Neural cell (in vitro differentiated cells): Measurements from ENCODE around the gene KLHL30. TPM values are rescaled to one million over a fixed set of nuclear protein-coding genes. Genes with fewer than 3 reads are reported as not detected.

Experiments
- H2AFZ ChIP-seq: fragments of 200-600, 300-800 bp; sonication (generic), shearing (Covaris generic); 2 replicates; pipeline ENCODE4 v1.6.0; 2014; ENCODE audit warnings: low read depth, mild to moderate bottlenecking, antibody characterized with exemption, low read length, moderate library complexity
- H3F3A ChIP-seq: fragments of 200-600 bp; shearing (Covaris generic); 2 replicates; pipeline ENCODE4 v1.6.1; 2016; ENCODE audit warnings: mild to moderate bottlenecking, moderate library complexity, mixed read lengths, antibody characterized with exemption, low read length; ENCODE audit not compliant: insufficient read depth, poor library complexity, severe bottlenecking
- H3K27ac ChIP-seq: fragments of 200-600, 300-800 bp; sonication (generic), shearing (Covaris generic); 2 replicates; pipeline ENCODE4 v1.5.1; 2014; ENCODE audit warnings: mild to moderate bottlenecking, low read length, moderate library complexity
- H3K27me3 ChIP-seq: fragments of 300-800, 200-600 bp; sonication (generic), shearing (Covaris generic); 2 replicates; pipeline ENCODE4 v1.6.0; 2014; ENCODE audit warnings: mild to moderate bottlenecking, low read depth, low read length, moderate library complexity; ENCODE audit not compliant: insufficient read depth
- H3K36me3 ChIP-seq: fragments of 300-800, 200-600 bp; sonication (generic), shearing (Covaris generic); 2 replicates; pipeline ENCODE4 v1.5.1; 2014; ENCODE audit warnings: mild to moderate bottlenecking, antibody characterized with exemption, low read length, moderate library complexity; ENCODE audit not compliant: insufficient read depth
- H3K4me2 ChIP-seq: fragments of 300-800, 200-600 bp; sonication (generic), shearing (Covaris generic); 2 replicates; pipeline ENCODE4 v1.6.0; 2014; ENCODE audit warnings: mild to moderate bottlenecking, low read length
- H3K4me3 ChIP-seq: fragments of 300-800, 200-600 bp; sonication (generic), shearing (Covaris generic); 2 replicates; pipeline ENCODE4 v1.5.1; 2014; ENCODE audit warnings: mild to moderate bottlenecking, low read length, moderate library complexity
- H3K79me2 ChIP-seq: fragments of 200-600 bp; shearing (Covaris generic); replicated peaks from 2 replicates; pipeline ENCODE4 v1.6.0; 2014; ENCODE audit warnings: mild to moderate bottlenecking, low read length, moderate library complexity; ENCODE audit not compliant: insufficient read depth
- H3K9ac ChIP-seq: fragments of 300-800, 200-600 bp; sonication (generic), shearing (Covaris generic); 2 replicates; pipeline ENCODE4 v1.6.1; 2016; ENCODE audit warnings: mild to moderate bottlenecking, low read length, mixed read lengths
- H3K9me2 ChIP-seq: fragments of 200-600 bp; shearing (Covaris generic); 2 replicates; pipeline ENCODE4 v1.6.1; 2016; ENCODE audit warnings: mild to moderate bottlenecking, low read length, mixed read lengths; ENCODE audit not compliant: insufficient read depth
- H3K9me3 ChIP-seq: fragments of 200-600, 300-800 bp; sonication (generic), shearing (Covaris generic); 2 replicates; pipeline ENCODE4 v1.6.1; 2016; ENCODE audit warnings: mild to moderate bottlenecking, mixed run types, low read length, moderate library complexity, mixed read lengths
- H4K20me1 ChIP-seq: fragments of 200-600 bp; shearing (Covaris generic); 2 replicates; pipeline ENCODE4 v1.6.1; 2016; ENCODE audit warnings: mild to moderate bottlenecking, mixed run types; ENCODE audit not compliant: insufficient read depth
- EP300 ChIP-seq: fragments of 450-650 bp; conservative IDR thresholded peaks from 2 replicates; pipeline ENCODE4 v1.6.1; 2014; ENCODE audit warnings: antibody characterized with exemption, mild to moderate bottlenecking, moderate library complexity; ENCODE audit not compliant: poor library complexity, severe bottlenecking
- EZH2 ChIP-seq: fragments of 200-600, 300-800 bp; shearing (Covaris generic), sonication (generic); IDR thresholded peaks from 2 replicates; pipeline ENCODE4 v1.6.1; 2014; ENCODE audit warnings: antibody characterized with exemption, low read length, borderline replicate concordance, mild to moderate bottlenecking; ENCODE audit not compliant: insufficient read depth, poor library complexity, severe bottlenecking
- MXI1 ChIP-seq: fragments of 450-650 bp; conservative IDR thresholded peaks from 2 replicates; pipeline ENCODE4 v1.6.1; 2014; ENCODE audit warnings: antibody characterized with exemption, mild to moderate bottlenecking; ENCODE audit not compliant: poor library complexity, severe bottlenecking
- POLR2AphosphoS5 ChIP-seq: IDR thresholded peaks from 2 replicates; pipeline ENCODE4 v1.6.1; 2012
- RAD21 ChIP-seq: fragments of 450-650 bp; conservative IDR thresholded peaks from 2 replicates; pipeline ENCODE4 v1.6.1; 2014; ENCODE audit warnings: antibody characterized with exemption, mild to moderate bottlenecking, moderate library complexity
- SMC3 ChIP-seq: fragments of 450-650 bp; conservative IDR thresholded peaks from 2 replicates; pipeline ENCODE4 v1.6.1; 2014; ENCODE audit warnings: antibody characterized with exemption, mild to moderate bottlenecking, moderate library complexity; ENCODE audit not compliant: poor library complexity
- TAF1 ChIP-seq: IDR thresholded peaks from 2 replicates; pipeline ENCODE4 v1.6.1; 2012; ENCODE audit warnings: low read depth
- polyA plus RNA-seq: library from polyadenylated mRNA; depleted of rRNA; stranded (reverse); fragments of >200 nt; gene quantifications from 2 replicates; pipeline ENCODE4 v1.2.3, GENCODE V29; 2014
- TF ChIP-seq, protein P1 (sequence below): IDR thresholded peaks from 2 replicates; pipeline ENCODE4 v1.6.1; 2012; ENCODE audit warnings: borderline replicate concordance
- TF ChIP-seq, protein P2 (sequence below): fragments of 450-650 bp; IDR thresholded peaks from 2 replicates; pipeline ENCODE4 v1.5.1; 2014; ENCODE audit warnings: antibody characterized with exemption, mild to moderate bottlenecking, moderate library complexity; ENCODE audit not compliant: poor library complexity, severe bottlenecking

The KLHL30 gene
- polyA plus RNA-seq, 1 donor from 2014 or later, result not detected

DNA sequence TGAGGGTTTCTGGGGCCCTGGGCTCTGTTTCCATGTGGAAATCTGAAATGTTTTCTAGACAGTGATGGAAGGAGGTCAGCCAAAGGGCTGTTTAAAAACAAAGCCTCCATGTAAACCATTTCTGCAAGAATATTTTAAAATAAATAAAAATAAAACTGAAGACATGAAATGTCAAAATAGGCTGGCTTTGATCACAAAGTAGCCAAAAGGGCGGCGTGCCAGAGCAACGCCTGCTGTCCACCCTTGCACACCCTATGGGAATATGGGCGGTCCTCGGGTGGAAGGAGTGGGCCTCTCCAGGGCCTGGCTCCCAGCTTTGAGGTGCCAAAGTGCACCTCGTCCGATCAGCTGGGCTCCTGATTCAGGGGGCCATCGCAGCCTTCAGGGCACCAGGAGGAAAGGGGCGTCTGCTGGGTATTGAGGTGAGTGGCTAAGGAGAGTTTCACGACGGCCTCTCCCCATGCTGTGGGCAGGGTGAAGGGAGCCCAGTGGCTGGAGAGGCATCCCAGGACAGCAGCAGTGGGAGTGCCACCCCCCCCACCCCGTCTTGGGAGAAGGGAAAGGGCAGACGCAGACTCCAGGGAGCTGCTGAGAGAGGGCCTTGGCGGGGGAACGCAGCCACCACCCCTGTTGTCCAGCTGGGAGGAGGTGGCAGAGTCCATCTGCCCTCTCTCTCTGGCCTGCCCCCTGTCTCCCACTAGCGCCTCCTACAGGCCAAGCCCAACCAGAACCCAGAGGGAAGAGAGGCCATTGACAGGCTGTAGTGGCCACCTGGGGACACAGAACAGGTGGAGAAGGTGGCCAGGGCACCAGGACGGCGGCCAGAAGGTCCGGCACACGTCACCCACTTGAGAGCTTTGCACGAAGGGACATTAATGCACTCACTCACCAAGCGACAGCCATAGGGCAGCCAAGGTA is 14.6 kb downstream of the KLHL30 start:
- no peaks in the 10 kb centered on the region for H3K79me2 ChIP-seq
- H4K20me1 ChIP-seq, result no peaks in the 10 kb centered on the region
- no peak overlapping the region for H3K4me3 ChIP-seq
- no peak overlapping the region for H3K4me2 ChIP-seq
- no peaks in the 10 kb centered on the region for H3F3A ChIP-seq
- no peaks in the 10 kb centered on the region for H3K9me2 ChIP-seq
- H3K9ac ChIP-seq, result no peak overlapping the region
- H3K27ac ChIP-seq, result no peak overlapping the region
- H2AFZ ChIP-seq, result no peak overlapping the region
- H3K9me3 ChIP-seq, result no peaks in the 10 kb centered on the region
- no peaks in the 10 kb centered on the region for H3K27me3 ChIP-seq
- no peaks in the 10 kb centered on the region for H3K36me3 ChIP-seq
- TF ChIP-seq MXI1, result no peak
- TF ChIP-seq RAD21, result no peak
- no peak for TF ChIP-seq POLR2AphosphoS5
- TF ChIP-seq, protein P1, sequence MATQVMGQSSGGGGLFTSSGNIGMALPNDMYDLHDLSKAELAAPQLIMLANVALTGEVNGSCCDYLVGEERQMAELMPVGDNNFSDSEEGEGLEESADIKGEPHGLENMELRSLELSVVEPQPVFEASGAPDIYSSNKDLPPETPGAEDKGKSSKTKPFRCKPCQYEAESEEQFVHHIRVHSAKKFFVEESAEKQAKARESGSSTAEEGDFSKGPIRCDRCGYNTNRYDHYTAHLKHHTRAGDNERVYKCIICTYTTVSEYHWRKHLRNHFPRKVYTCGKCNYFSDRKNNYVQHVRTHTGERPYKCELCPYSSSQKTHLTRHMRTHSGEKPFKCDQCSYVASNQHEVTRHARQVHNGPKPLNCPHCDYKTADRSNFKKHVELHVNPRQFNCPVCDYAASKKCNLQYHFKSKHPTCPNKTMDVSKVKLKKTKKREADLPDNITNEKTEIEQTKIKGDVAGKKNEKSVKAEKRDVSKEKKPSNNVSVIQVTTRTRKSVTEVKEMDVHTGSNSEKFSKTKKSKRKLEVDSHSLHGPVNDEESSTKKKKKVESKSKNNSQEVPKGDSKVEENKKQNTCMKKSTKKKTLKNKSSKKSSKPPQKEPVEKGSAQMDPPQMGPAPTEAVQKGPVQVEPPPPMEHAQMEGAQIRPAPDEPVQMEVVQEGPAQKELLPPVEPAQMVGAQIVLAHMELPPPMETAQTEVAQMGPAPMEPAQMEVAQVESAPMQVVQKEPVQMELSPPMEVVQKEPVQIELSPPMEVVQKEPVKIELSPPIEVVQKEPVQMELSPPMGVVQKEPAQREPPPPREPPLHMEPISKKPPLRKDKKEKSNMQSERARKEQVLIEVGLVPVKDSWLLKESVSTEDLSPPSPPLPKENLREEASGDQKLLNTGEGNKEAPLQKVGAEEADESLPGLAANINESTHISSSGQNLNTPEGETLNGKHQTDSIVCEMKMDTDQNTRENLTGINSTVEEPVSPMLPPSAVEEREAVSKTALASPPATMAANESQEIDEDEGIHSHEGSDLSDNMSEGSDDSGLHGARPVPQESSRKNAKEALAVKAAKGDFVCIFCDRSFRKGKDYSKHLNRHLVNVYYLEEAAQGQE, result no peak
- TF ChIP-seq SMC3, result no peak
- TF ChIP-seq TAF1, result no peak
- TF ChIP-seq, protein P2, sequence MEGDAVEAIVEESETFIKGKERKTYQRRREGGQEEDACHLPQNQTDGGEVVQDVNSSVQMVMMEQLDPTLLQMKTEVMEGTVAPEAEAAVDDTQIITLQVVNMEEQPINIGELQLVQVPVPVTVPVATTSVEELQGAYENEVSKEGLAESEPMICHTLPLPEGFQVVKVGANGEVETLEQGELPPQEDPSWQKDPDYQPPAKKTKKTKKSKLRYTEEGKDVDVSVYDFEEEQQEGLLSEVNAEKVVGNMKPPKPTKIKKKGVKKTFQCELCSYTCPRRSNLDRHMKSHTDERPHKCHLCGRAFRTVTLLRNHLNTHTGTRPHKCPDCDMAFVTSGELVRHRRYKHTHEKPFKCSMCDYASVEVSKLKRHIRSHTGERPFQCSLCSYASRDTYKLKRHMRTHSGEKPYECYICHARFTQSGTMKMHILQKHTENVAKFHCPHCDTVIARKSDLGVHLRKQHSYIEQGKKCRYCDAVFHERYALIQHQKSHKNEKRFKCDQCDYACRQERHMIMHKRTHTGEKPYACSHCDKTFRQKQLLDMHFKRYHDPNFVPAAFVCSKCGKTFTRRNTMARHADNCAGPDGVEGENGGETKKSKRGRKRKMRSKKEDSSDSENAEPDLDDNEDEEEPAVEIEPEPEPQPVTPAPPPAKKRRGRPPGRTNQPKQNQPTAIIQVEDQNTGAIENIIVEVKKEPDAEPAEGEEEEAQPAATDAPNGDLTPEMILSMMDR, result no peak
- TF ChIP-seq EP300, result no peak
- TF ChIP-seq EZH2, result no peak

DNA sequence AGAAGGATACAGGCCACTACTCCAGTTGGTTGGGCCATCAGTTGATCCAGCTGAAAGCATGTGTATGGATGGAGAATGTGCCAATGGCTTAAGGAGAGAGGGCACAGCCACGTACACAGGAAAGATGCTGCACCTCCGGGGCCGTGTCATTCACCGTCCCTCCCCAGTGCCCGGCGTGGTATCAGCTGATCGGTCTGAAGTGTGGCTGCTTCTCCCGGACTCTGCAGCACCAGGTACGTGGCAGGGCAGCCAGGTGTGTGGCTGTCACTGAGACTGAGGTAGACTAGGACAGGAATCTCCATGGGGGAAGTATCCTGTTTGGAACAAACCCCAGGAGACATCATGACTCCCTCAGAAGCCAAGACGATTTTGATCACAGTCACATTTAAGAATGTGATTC is 16.1 kb downstream of the KLHL30 start:
- Histone ChIP-seq H3F3A (no peaks in the 10 kb centered on the region), H3K36me3 (no peaks in the 10 kb centered on the region), H3K9me3 (no peaks in the 10 kb centered on the region), H3K79me2 (no peaks in the 10 kb centered on the region), H2AFZ (no peak overlapping the region), H3K9ac (no peak overlapping the region), H3K27me3 (peaks cover 10% of the 10 kb centered on the region), H4K20me1 (no peaks in the 10 kb centered on the region), H3K27ac (no peak overlapping the region), H3K9me2 (no peaks in the 10 kb centered on the region), H3K4me3 (no peak overlapping the region), H3K4me2 (no peak overlapping the region)
- TF ChIP-seq POLR2AphosphoS5 (no peak), SMC3 (no peak), EZH2 (no peak)
